Activated naive CD4-positive, alpha-beta T cell treated with anti-CD3 and anti-CD28 coated beads for 36 hours (primary cell): ENCODE results near the gene SLCO3A1. TPM values are rescaled to one million over a fixed set of nuclear protein-coding genes. Genes with fewer than 3 reads are reported as not detected.

Experiments used
- CTCF ChIA-PET: fragments of 350-600 bp; sonication (Branson Sonifier 250); formaldehyde crosslinking; loops from one replicate; lab custom pipeline; 2021; ENCODE audit warnings: antibody characterized with exemption; lab: Charles Lee
- DNase-seq: peaks from one replicate; pipeline ENCODE4 v3.0.0-alpha.2; 2020
- H3K27ac Mint-ChIP-seq: one replicate; pipeline ENCODE4 v1.8.0; 2021; ENCODE audit warnings: mild to moderate bottlenecking, mixed read lengths
- H3K27me3 Mint-ChIP-seq: one replicate; pipeline ENCODE4 v1.8.0; 2021; ENCODE audit warnings: low read depth, mixed read lengths
- H3K36me3 Mint-ChIP-seq: one replicate; pipeline ENCODE4 v1.8.0; 2021; ENCODE audit warnings: low read depth, mixed read lengths
- H3K4me1 Mint-ChIP-seq: one replicate; pipeline ENCODE4 v1.8.0; 2021; ENCODE audit warnings: low read depth, mixed read lengths
- H3K4me3 Mint-ChIP-seq: one replicate; pipeline ENCODE4 v1.8.0; 2021; ENCODE audit warnings: mild to moderate bottlenecking, moderate library complexity, mixed read lengths
- H3K9me3 Mint-ChIP-seq: one replicate; pipeline ENCODE4 v1.8.0; 2021; ENCODE audit warnings: mixed read lengths
- intact Hi-C: fragments of 100-400 bp; cut with micrococcal nuclease; formaldehyde crosslinking; loops from one replicate; pipeline ENCODE4 v1.15.1; 2023
- total RNA-seq, 2 experiments: library from RNA; stranded (reverse); gene quantifications; one replicate each; pipeline ENCODE4 v1.2.3, GENCODE V29; 2021

Gene SLCO3A1
- total RNA-seq, 2 experiments from 2014 or later = 3.1 to 3.3 TPM

- intact Hi-C loops = no loop called here
- H3K4me3 Mint-ChIP-seq = no peak overlapping the region
- peaks cover 4% of the 10 kb centered on the region for H3K4me1 Mint-ChIP-seq
- no peaks in the 10 kb centered on the region for H3K36me3 Mint-ChIP-seq
- H3K27me3 Mint-ChIP-seq = no peaks in the 10 kb centered on the region
- H3K9me3 Mint-ChIP-seq = no peaks in the 10 kb centered on the region
- CTCF ChIA-PET = interaction anchor here (0.8 to 1.3 kb wide), 2 partner anchors 96 to 98 kb away, joined by 3 to 4 read pairs; no protein-coding TSS in a partner anchor
- H3K27ac Mint-ChIP-seq = no peak overlapping the region
- DNase-seq = no peak
Observed at GRCh38 chr15:91981821-91982800, 128.6 kb downstream of the SLCO3A1 start.

- Mint-ChIP-seq H3K4me3 (no peak overlapping the region), H3K27ac (no peak overlapping the region), H3K36me3 (no peaks in the 10 kb centered on the region), H3K27me3 (no peaks in the 10 kb centered on the region), H3K4me1 (peaks cover 2% of the 10 kb centered on the region), H3K9me3 (no peaks in the 10 kb centered on the region)
- CTCF ChIA-PET = no interaction called here
- intact Hi-C loops = no loop called here
- DNase-seq = no peak
Observed at GRCh38 chr15:91983729-91984340, 130.3 kb downstream of the SLCO3A1 start.

GRCh38 chr15:91985297-91985696 lies 131.8 kb downstream of the SLCO3A1 start:
- intact Hi-C loops = no loop called here
- Mint-ChIP-seq H3K27me3 (no peaks in the 10 kb centered on the region), H3K27ac (no peak overlapping the region), H3K9me3 (no peaks in the 10 kb centered on the region), H3K4me1 (peaks cover 2% of the 10 kb centered on the region), H3K36me3 (no peaks in the 10 kb centered on the region), H3K4me3 (no peak overlapping the region)
- no peak for DNase-seq
- CTCF ChIA-PET = no interaction called here

GRCh38 chr15:91988071-91988470 lies 134.6 kb downstream of the SLCO3A1 start:
- Mint-ChIP-seq H3K27ac (no peak overlapping the region), H3K27me3 (no peaks in the 10 kb centered on the region), H3K9me3 (no peaks in the 10 kb centered on the region), H3K4me3 (no peak overlapping the region), H3K36me3 (no peaks in the 10 kb centered on the region), H3K4me1 (peaks cover 17% of the 10 kb centered on the region)
- CTCF ChIA-PET = no interaction called here
- DNase-seq = no peak
- intact Hi-C loops = no loop called here

GRCh38 chr15:91988655-91989054 lies 135.1 kb downstream of the SLCO3A1 start:
- Mint-ChIP-seq H3K27me3 (no peaks in the 10 kb centered on the region), H3K36me3 (no peaks in the 10 kb centered on the region), H3K27ac (no peak overlapping the region), H3K4me3 (no peak overlapping the region), H3K9me3 (no peaks in the 10 kb centered on the region), H3K4me1 (peaks cover 21% of the 10 kb centered on the region)
- CTCF ChIA-PET = no interaction called here
- DNase-seq = no peak
- intact Hi-C loops = no loop called here

GRCh38 chr15:91989821-91990220 lies 136.3 kb downstream of the SLCO3A1 start:
- Mint-ChIP-seq H3K36me3 (no peaks in the 10 kb centered on the region), H3K27me3 (no peaks in the 10 kb centered on the region), H3K4me1 (peaks cover 23% of the 10 kb centered on the region), H3K4me3 (no peak overlapping the region), H3K9me3 (no peaks in the 10 kb centered on the region), H3K27ac (no peak overlapping the region)
- CTCF ChIA-PET = interaction anchor here (0.9 kb wide), 1 partner anchor 53 kb away, joined by 3 read pairs; no protein-coding TSS in a partner anchor
- intact Hi-C loops = no loop called here
- no peak for DNase-seq

GRCh38 chr15:91992945-91993344 lies 139.4 kb downstream of the SLCO3A1 start:
- Mint-ChIP-seq H3K9me3 (no peaks in the 10 kb centered on the region), H3K36me3 (no peaks in the 10 kb centered on the region), H3K27me3 (no peaks in the 10 kb centered on the region), H3K27ac (no peak overlapping the region), H3K4me1 (peaks cover 23% of the 10 kb centered on the region), H3K4me3 (no peak overlapping the region)
- CTCF ChIA-PET = interaction anchor here (0.6 kb wide), 1 partner anchor 1414 kb away, joined by 3 read pairs; no protein-coding TSS in a partner anchor
- DNase-seq = no peak
- intact Hi-C loops = no loop called here

GRCh38 chr15:91995146-91995545 lies 141.6 kb downstream of the SLCO3A1 start:
- peaks cover 23% of the 10 kb centered on the region for H3K4me1 Mint-ChIP-seq
- CTCF ChIA-PET = interaction anchor here (0.5 kb wide), 1 partner anchor 562 kb away, joined by 3 read pairs; no protein-coding TSS in a partner anchor

GRCh38 chr15:91997163-91997562 lies 143.7 kb downstream of the SLCO3A1 start:
- Mint-ChIP-seq H3K4me3 (no peak overlapping the region), H3K36me3 (no peaks in the 10 kb centered on the region), H3K4me1 (peaks cover 14% of the 10 kb centered on the region), H3K9me3 (no peaks in the 10 kb centered on the region), H3K27me3 (no peaks in the 10 kb centered on the region), H3K27ac (no peak overlapping the region)
- DNase-seq = no peak
- intact Hi-C loops = no loop called here
- CTCF ChIA-PET = interaction anchor here (0.6 to 1.5 kb wide), 2 partner anchors 80 to 842 kb away, joined by 3 to 5 read pairs; no protein-coding TSS in a partner anchor

More at GRCh38 chr15:91995146-91995545, 141.6 kb downstream of the SLCO3A1 start:
- Mint-ChIP-seq H3K27me3 (no peaks in the 10 kb centered on the region), H3K36me3 (no peaks in the 10 kb centered on the region), H3K4me3 (no peak overlapping the region), H3K9me3 (no peaks in the 10 kb centered on the region), H3K27ac (no peak overlapping the region)
- DNase-seq = no peak
- intact Hi-C loops = no loop called here

GRCh38 chr15:92000709-92001108 lies 147.2 kb downstream of the SLCO3A1 start:
- intact Hi-C loops = no loop called here
- Mint-ChIP-seq H3K27me3 (no peaks in the 10 kb centered on the region), H3K27ac (no peak overlapping the region), H3K4me1 (peaks cover 11% of the 10 kb centered on the region), H3K36me3 (no peaks in the 10 kb centered on the region), H3K4me3 (no peak overlapping the region), H3K9me3 (no peaks in the 10 kb centered on the region)
- no peak for DNase-seq
- CTCF ChIA-PET = no interaction called here

GRCh38 chr15:92001307-92001706 lies 147.8 kb downstream of the SLCO3A1 start:
- Mint-ChIP-seq H3K27ac (no peak overlapping the region), H3K4me3 (no peak overlapping the region), H3K9me3 (no peaks in the 10 kb centered on the region), H3K27me3 (no peaks in the 10 kb centered on the region), H3K4me1 (peaks cover 11% of the 10 kb centered on the region), H3K36me3 (no peaks in the 10 kb centered on the region)
- DNase-seq = no peak
- intact Hi-C loops = no loop called here
- CTCF ChIA-PET = no interaction called here

GRCh38 chr15:92002666-92003065 lies 149.2 kb downstream of the SLCO3A1 start:
- Mint-ChIP-seq H3K4me3 (no peak overlapping the region), H3K36me3 (no peaks in the 10 kb centered on the region), H3K27ac (no peak overlapping the region), H3K4me1 (peaks cover 22% of the 10 kb centered on the region), H3K27me3 (no peaks in the 10 kb centered on the region), H3K9me3 (no peaks in the 10 kb centered on the region)
- CTCF ChIA-PET = no interaction called here
- DNase-seq = no peak
- intact Hi-C loops = no loop called here
